GM18498 (cell line): ENCODE data around the gene ADAMTSL1.

Experiments used
- ATAC-seq: cut with Tn5 transposase; IDR thresholded peaks from one replicate; pipeline ENCODE4 v1.9.1; 2021; ENCODE audit warnings: mild to moderate bottlenecking, moderate library complexity; ENCODE audit not compliant: unreplicated experiment

Gene ADAMTSL1

GRCh38 chr9:18723366-18723765 is 249.4 kb downstream of the ADAMTSL1 start:
- no peak for ATAC-seq

- no peak for ATAC-seq
These were observed 252.6 kb downstream of the ADAMTSL1 start for GRCh38 chr9:18726546-18726945.

- no peak for ATAC-seq
These were observed 254.0 kb downstream of the ADAMTSL1 start for GRCh38 chr9:18727904-18728303.

GRCh38 chr9:18728642-18729041 is 254.7 kb downstream of the ADAMTSL1 start:
- ATAC-seq: no peak

- no peak for ATAC-seq
These were observed 256.3 kb downstream of the ADAMTSL1 start for GRCh38 chr9:18730241-18730640.

GRCh38 chr9:18739127-18739526 is 265.2 kb downstream of the ADAMTSL1 start:
- ATAC-seq: no peak

GRCh38 chr9:18739641-18740318 is 265.8 kb downstream of the ADAMTSL1 start:
- no peak for ATAC-seq

GRCh38 chr9:18741359-18741758 is 267.4 kb downstream of the ADAMTSL1 start:
- ATAC-seq: no peak

GRCh38 chr9:18741945-18742344 is 268.0 kb downstream of the ADAMTSL1 start:
- no peak for ATAC-seq

- no peak for ATAC-seq
These were observed 269.5 kb downstream of the ADAMTSL1 start for GRCh38 chr9:18743421-18743820.

GRCh38 chr9:18743971-18744370 is 270.0 kb downstream of the ADAMTSL1 start:
- ATAC-seq: no peak

- no peak for ATAC-seq
These were observed 271.8 kb downstream of the ADAMTSL1 start for GRCh38 chr9:18745710-18746109.

GRCh38 chr9:18746631-18747030 is 272.7 kb downstream of the ADAMTSL1 start:
- ATAC-seq: no peak

- ATAC-seq: no peak
These were observed 273.6 kb downstream of the ADAMTSL1 start for GRCh38 chr9:18747595-18747994.

GRCh38 chr9:18748251-18748701 is 274.3 kb downstream of the ADAMTSL1 start:
- ATAC-seq: no peak

- no peak for ATAC-seq
These were observed 275.8 kb downstream of the ADAMTSL1 start for GRCh38 chr9:18749711-18750110.

GRCh38 chr9:18753904-18754303 is 280.0 kb downstream of the ADAMTSL1 start:
- no peak for ATAC-seq

GRCh38 chr9:18754537-18754936 is 280.6 kb downstream of the ADAMTSL1 start:
- no peak for ATAC-seq

- ATAC-seq: no peak
These were observed 281.3 kb downstream of the ADAMTSL1 start for GRCh38 chr9:18755263-18755662.

GRCh38 chr9:18756712-18757125 is 282.8 kb downstream of the ADAMTSL1 start:
- peak; percentile 65 for ATAC-seq

GRCh38 chr9:18759827-18760226 is 285.9 kb downstream of the ADAMTSL1 start:
- no peak for ATAC-seq

- no peak for ATAC-seq
These were observed 287.9 kb downstream of the ADAMTSL1 start for GRCh38 chr9:18761742-18762300.
